DOHH2 (cell line): Measurements from ENCODE around the gene AFAP1.
A peak's percentile ranks its signal among the peaks of the same experiment; 100 is the strongest.

Experiments
- H3F3A ChIP-seq: fragments of 200-600 bp; sonication (generic), shearing (Covaris generic); 2 replicates; pipeline ENCODE4 v1.6.0; 2016; ENCODE audit warnings: antibody characterized with exemption, mild to moderate bottlenecking; ENCODE audit not compliant: control insufficient read depth, insufficient read depth
- H3K27ac ChIP-seq: fragments of 200-600 bp; sonication (generic); 2 replicates; pipeline ENCODE4 v1.5.1; 2014; ENCODE audit warnings: low read depth, mild to moderate bottlenecking, low read length, moderate library complexity
- H3K27me3 ChIP-seq: fragments of 200-600 bp; sonication (generic); 2 replicates; pipeline ENCODE4 v1.6.1; 2014; ENCODE audit warnings: mild to moderate bottlenecking, low read length, mixed read lengths; ENCODE audit not compliant: control insufficient read depth
- H3K36me3 ChIP-seq: fragments of 200-600 bp; sonication (generic); 2 replicates; pipeline ENCODE4 v1.6.1; 2014; ENCODE audit warnings: mild to moderate bottlenecking, low read length, moderate library complexity, mixed read lengths; ENCODE audit not compliant: control insufficient read depth
- H3K4me1 ChIP-seq: fragments of 200-600 bp; sonication (generic); 2 replicates; pipeline ENCODE4 v1.6.1; 2014; ENCODE audit warnings: mild to moderate bottlenecking, low read length, mixed read lengths; ENCODE audit not compliant: control insufficient read depth
- H3K4me2 ChIP-seq: fragments of 200-600 bp; sonication (generic); 2 replicates; pipeline ENCODE4 v1.6.0; 2014; ENCODE audit warnings: mild to moderate bottlenecking, low read length, moderate library complexity
- H3K4me3 ChIP-seq: fragments of 200-600 bp; sonication (generic); 2 replicates; pipeline ENCODE4 v1.5.1; 2014; ENCODE audit warnings: mild to moderate bottlenecking, low read length, mixed read lengths
- H3K79me2 ChIP-seq: fragments of 200-600 bp; sonication (generic); 2 replicates; pipeline ENCODE4 v1.6.1; 2014; ENCODE audit warnings: mild to moderate bottlenecking, low read length, mixed read lengths; ENCODE audit not compliant: control insufficient read depth
- H3K9me2 ChIP-seq: fragments of 200-600 bp; sonication (generic); replicated peaks from 2 replicates; pipeline ENCODE4 v1.6.1; 2014; ENCODE audit warnings: mild to moderate bottlenecking, low read length, mixed read lengths; ENCODE audit not compliant: control insufficient read depth
- H3K9me3 ChIP-seq: fragments of 200-600 bp; sonication (generic); 2 replicates; pipeline ENCODE4 v1.6.1; 2014; ENCODE audit warnings: antibody characterized with exemption, low read length, mixed read lengths; ENCODE audit not compliant: control insufficient read depth, insufficient read depth
- H4K20me1 ChIP-seq: fragments of 200-600 bp; sonication (generic); 2 replicates; pipeline ENCODE4 v1.6.0; 2014; ENCODE audit warnings: low read depth, mild to moderate bottlenecking, antibody characterized with exemption, low read length, moderate library complexity; ENCODE audit not compliant: control insufficient read depth, insufficient read depth
- EZH2phosphoT487 ChIP-seq: fragments of 200-600 bp; sonication (generic); IDR thresholded peaks from 2 replicates; pipeline ENCODE4 v1.6.1; 2017; ENCODE audit warnings: borderline replicate concordance, mild to moderate bottlenecking, antibody characterized with exemption, low read length, moderate library complexity, mixed read lengths
- TF ChIP-seq, protein P1 (sequence below): fragments of 200-600 bp; sonication (generic); IDR thresholded peaks from one replicate; pipeline ENCODE4 v1.5.1; 2014; ENCODE audit warnings: antibody characterized with exemption, mild to moderate bottlenecking, low read depth, low read length; ENCODE audit not compliant: poor library complexity, severe bottlenecking

Gene AFAP1

DNA sequence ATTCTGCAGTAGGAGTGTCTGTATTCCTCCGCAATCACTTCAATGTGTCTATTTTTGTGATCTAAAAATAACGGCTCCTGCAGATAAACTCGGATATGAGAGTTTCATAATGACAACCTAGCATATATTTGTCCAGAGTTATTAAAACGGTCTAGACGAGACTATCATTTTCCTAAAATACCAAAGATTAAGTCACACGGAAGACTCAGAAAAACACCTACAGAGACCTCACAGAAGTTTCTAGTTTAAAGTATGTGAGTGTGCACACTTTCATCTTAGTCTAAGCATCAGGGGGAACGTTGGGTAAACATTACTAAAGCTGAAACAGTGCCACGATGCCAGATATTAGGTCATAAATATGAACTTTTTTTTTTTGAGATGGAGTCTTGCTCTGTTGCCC lies 156.9 kb downstream of the AFAP1 start:
- H3K27me3 ChIP-seq = no peaks in the 10 kb centered on the region
- H3K9me3 ChIP-seq = no peaks in the 10 kb centered on the region
- H3K27ac ChIP-seq = no peak overlapping the region
- H3K9me2 ChIP-seq = no peaks in the 10 kb centered on the region
- H3F3A ChIP-seq = no peaks in the 10 kb centered on the region
- H3K4me2 ChIP-seq = peak overlapping the region; percentile 30
- H3K36me3 ChIP-seq = no peaks in the 10 kb centered on the region
- no peaks in the 10 kb centered on the region for H3K79me2 ChIP-seq
- no peak overlapping the region for H3K4me3 ChIP-seq
- TF ChIP-seq EZH2phosphoT487 = no peak
- TF ChIP-seq, protein P1, sequence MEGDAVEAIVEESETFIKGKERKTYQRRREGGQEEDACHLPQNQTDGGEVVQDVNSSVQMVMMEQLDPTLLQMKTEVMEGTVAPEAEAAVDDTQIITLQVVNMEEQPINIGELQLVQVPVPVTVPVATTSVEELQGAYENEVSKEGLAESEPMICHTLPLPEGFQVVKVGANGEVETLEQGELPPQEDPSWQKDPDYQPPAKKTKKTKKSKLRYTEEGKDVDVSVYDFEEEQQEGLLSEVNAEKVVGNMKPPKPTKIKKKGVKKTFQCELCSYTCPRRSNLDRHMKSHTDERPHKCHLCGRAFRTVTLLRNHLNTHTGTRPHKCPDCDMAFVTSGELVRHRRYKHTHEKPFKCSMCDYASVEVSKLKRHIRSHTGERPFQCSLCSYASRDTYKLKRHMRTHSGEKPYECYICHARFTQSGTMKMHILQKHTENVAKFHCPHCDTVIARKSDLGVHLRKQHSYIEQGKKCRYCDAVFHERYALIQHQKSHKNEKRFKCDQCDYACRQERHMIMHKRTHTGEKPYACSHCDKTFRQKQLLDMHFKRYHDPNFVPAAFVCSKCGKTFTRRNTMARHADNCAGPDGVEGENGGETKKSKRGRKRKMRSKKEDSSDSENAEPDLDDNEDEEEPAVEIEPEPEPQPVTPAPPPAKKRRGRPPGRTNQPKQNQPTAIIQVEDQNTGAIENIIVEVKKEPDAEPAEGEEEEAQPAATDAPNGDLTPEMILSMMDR = no peak
- H4K20me1 ChIP-seq = no peaks in the 10 kb centered on the region
- peaks cover 36% of the 10 kb centered on the region for H3K4me1 ChIP-seq

DNA sequence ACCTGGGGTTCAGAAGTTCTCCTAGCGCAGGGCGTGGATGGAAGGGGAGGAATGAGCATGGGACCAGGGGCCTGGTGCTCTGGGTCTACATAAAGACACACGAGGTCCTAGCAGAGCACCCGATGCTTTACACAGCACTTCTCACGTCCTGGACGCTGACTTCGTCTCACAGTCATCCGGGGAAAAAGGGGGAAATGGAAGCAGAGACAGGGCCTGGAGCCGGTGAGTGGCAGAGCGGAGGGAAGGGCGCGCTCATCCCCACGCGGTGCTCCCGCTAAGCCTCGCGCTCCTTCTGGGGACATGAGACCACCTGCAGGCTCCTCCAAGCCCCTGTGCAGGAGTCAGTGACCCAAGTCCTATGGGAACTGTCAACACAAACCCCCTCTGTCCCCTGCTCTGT lies 157.7 kb downstream of the AFAP1 start:
- H3F3A ChIP-seq = no peaks in the 10 kb centered on the region
- peaks cover 36% of the 10 kb centered on the region for H3K4me1 ChIP-seq
- no peaks in the 10 kb centered on the region for H3K79me2 ChIP-seq
- H3K4me2 ChIP-seq = peak overlapping the region; percentile 30
- TF ChIP-seq, protein P1 = no peak
- TF ChIP-seq EZH2phosphoT487 = no peak
- H3K9me2 ChIP-seq = no peaks in the 10 kb centered on the region
- H3K27ac ChIP-seq = no peak overlapping the region
- no peaks in the 10 kb centered on the region for H3K9me3 ChIP-seq
- H3K36me3 ChIP-seq = no peaks in the 10 kb centered on the region
- no peaks in the 10 kb centered on the region for H4K20me1 ChIP-seq
- H3K4me3 ChIP-seq = no peak overlapping the region
- peaks cover 4% of the 10 kb centered on the region; the same call in 1 of the 2 replicates for H3K27me3 ChIP-seq

DNA sequence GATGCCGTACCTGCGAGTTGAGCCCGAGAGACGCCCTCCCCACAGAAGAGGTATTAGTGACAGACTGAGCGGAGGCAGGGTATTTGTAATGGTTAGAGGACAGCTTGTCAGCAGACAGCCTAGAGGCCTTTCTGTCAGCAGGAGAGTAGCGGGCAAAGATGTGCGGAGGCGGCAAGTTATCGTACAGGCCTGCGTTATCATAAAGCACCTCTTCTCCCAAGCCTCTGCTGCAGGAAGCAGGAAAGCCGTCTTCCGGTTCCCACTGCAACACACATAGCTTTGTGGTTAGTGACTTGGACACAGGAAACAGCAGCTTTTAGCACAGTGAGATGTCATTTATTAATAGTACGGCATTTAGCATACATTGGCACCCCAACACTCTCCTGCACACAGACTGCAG lies 158.3 kb downstream of the AFAP1 start:
- Histone ChIP-seq H3F3A (no peaks in the 10 kb centered on the region), H3K4me2 (peak overlapping the region; percentile 30)

More for the DNA sequence above, 158.3 kb downstream of the AFAP1 start:
- Histone ChIP-seq H3K4me1 (peaks cover 35% of the 10 kb centered on the region), H3K27ac (no peak overlapping the region), H3K4me3 (no peak overlapping the region), H4K20me1 (no peaks in the 10 kb centered on the region), H3K79me2 (no peaks in the 10 kb centered on the region), H3K27me3 (peaks cover 6% of the 10 kb centered on the region; the same call in 1 of the 2 replicates), H3K36me3 (no peaks in the 10 kb centered on the region), H3K9me2 (no peaks in the 10 kb centered on the region), H3K9me3 (no peaks in the 10 kb centered on the region)
- TF ChIP-seq, protein P1 = no peak
- TF ChIP-seq EZH2phosphoT487 = no peak
